ENCODE measurements around the gene TIGD6. TPM values are rescaled to one million over a fixed set of nuclear protein-coding genes. Genes with fewer than 3 reads are reported as not detected.

Gene TIGD6
- total RNA-seq, 2 donors from 2014 or later = 2.1 to 3.0 TPM

GRCh38 chr5:149982505-149982904 is 17.9 kb downstream of the TIGD6 start:
- H3K36me3 ChIP-seq (replicated peaks in 1 of 2; ENCODE audit: insufficient read depth in 1 of 2, low read depth in 2 of 2) = no peaks in the 10 kb centered on the region
- H3K27ac ChIP-seq = no peak overlapping the region
- no peak for DNase-seq
- no peak overlapping the region for H3K4me3 ChIP-seq
- H3K27me3 ChIP-seq = no peaks in the 10 kb centered on the region
- no peaks in the 10 kb centered on the region for H3K9me3 ChIP-seq
- TF ChIP-seq CTCF (IDR thresholded peaks at IDR 0.05) (no peak), POLR2A (IDR thresholded peaks at IDR 0.05) (no peak)
- peaks cover 11% of the 10 kb centered on the region for H3K4me1 ChIP-seq
- intact Hi-C loops (cut with DNase I) = no loop called here
- ATAC-seq = no peak

GRCh38 chr5:149981206-149981605 is 19.2 kb downstream of the TIGD6 start:
- no peak for DNase-seq
- Histone ChIP-seq H3K36me3 (replicated peaks in 1 of 2; ENCODE audit: insufficient read depth in 1 of 2, low read depth in 2 of 2) (no peaks in the 10 kb centered on the region), H3K27me3 (no peaks in the 10 kb centered on the region), H3K4me1 (peaks cover 11% of the 10 kb centered on the region), H3K4me3 (no peak overlapping the region), H3K27ac (peak overlapping the region in 1 of 4 donors; percentile 2), H3K9me3 (no peaks in the 10 kb centered on the region)
- TF ChIP-seq CTCF (IDR thresholded peaks at IDR 0.05) = no peak
- TF ChIP-seq POLR2A (IDR thresholded peaks at IDR 0.05) = no peak
- WGBS, 2 donors = 92 to 98% methylated on average over 3 of the region's 3 CpGs
- intact Hi-C loops (cut with DNase I) = no loop called here
- no peak for ATAC-seq

GRCh38 chr5:149979896-149980295 is 20.6 kb downstream of the TIGD6 start:
- TF ChIP-seq POLR2A (IDR thresholded peaks at IDR 0.05) = no peak
- TF ChIP-seq CTCF (IDR thresholded peaks at IDR 0.05) = no peak
- ATAC-seq = peak; percentile 33
- no peak overlapping the region for H3K4me3 ChIP-seq
- intact Hi-C loops (cut with DNase I) = no loop called here
- no peaks in the 10 kb centered on the region for H3K36me3 ChIP-seq (replicated peaks in 1 of 2; ENCODE audit: insufficient read depth in 1 of 2, low read depth in 2 of 2)
- H3K27me3 ChIP-seq = no peaks in the 10 kb centered on the region
- DNase-seq = no peak
- WGBS, 2 donors = 13 to 26% methylated on average over 1 of the region's 1 CpG
- H3K27ac ChIP-seq = peak overlapping the region in 1 of 4 donors; percentile 51
- peaks cover 11% of the 10 kb centered on the region for H3K4me1 ChIP-seq
- H3K9me3 ChIP-seq = no peaks in the 10 kb centered on the region

- 54 to 58% methylated on average over 2 of the region's 2 CpGs for WGBS, 2 donors
- no peak for DNase-seq
- Histone ChIP-seq H3K4me3 (no peak overlapping the region), H3K36me3 (replicated peaks in 1 of 2; ENCODE audit: insufficient read depth in 1 of 2, low read depth in 2 of 2) (no peaks in the 10 kb centered on the region), H3K27ac (no peak overlapping the region), H3K9me3 (no peaks in the 10 kb centered on the region), H3K4me1 (peaks cover 6% of the 10 kb centered on the region), H3K27me3 (no peaks in the 10 kb centered on the region)
- intact Hi-C loops (cut with DNase I) = no loop called here
- no peak for TF ChIP-seq CTCF (IDR thresholded peaks at IDR 0.05)
- no peak for TF ChIP-seq POLR2A (IDR thresholded peaks at IDR 0.05)
- ATAC-seq = no peak
Observed at GRCh38 chr5:149975409-149975808, 25.0 kb downstream of the TIGD6 start.

- 76 to 78% methylated on average over 4 of the region's 4 CpGs for WGBS, 2 donors
- no peaks in the 10 kb centered on the region for H3K27me3 ChIP-seq
Observed at GRCh38 chr5:149969181-149969930, 31.1 kb downstream of the TIGD6 start.

More at GRCh38 chr5:149969181-149969930, 31.1 kb downstream of the TIGD6 start:
- no peaks in the 10 kb centered on the region for H3K9me3 ChIP-seq
- no peak overlapping the region for H3K27ac ChIP-seq
- no peaks in the 10 kb centered on the region for H3K36me3 ChIP-seq (replicated peaks in 1 of 2; ENCODE audit: insufficient read depth in 1 of 2, low read depth in 2 of 2)
- no peak overlapping the region for H3K4me3 ChIP-seq
- intact Hi-C loops (cut with DNase I) = no loop called here
- TF ChIP-seq CTCF (IDR thresholded peaks at IDR 0.05) (no peak), POLR2A (IDR thresholded peaks at IDR 0.05) (no peak)
- DNase-seq (no peak), ATAC-seq (no peak)
- H3K4me1 ChIP-seq = no peaks in the 10 kb centered on the region
